ENCODE measurements around the gene SOX2. TPM values are rescaled to one million over a fixed set of nuclear protein-coding genes. Genes with fewer than 3 reads are reported as not detected.
A peak's percentile ranks its signal among the peaks of the same experiment; 100 is the strongest.

SOX2 gene
- total RNA-seq, 1 donor from 2014 or later, result 70.4 TPM

DNA sequence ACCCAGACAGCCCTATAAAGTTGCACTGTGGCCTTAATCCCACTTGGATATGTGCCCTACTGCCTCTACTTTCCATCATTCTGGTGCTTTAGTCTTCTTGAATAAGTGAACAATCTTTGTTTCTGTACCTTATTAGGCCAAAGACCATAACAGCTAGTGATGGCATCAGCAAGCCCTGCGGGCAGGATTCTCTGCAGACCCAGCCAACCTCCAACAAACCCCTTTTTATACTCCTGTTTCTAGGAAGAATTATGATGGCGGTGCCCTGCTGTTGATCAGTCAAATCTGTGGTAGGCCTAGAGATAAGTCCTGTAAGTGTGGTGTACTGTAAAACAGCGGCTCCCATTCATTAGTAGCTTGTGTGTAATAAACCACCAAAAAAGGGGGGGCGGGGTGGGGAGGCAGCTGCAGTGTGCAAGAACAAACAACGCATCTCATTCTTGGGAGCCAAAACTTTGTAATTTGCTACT is 40.5 kb downstream of the SOX2 start:
- H3K27me3 Mint-ChIP-seq, result no peaks in the 10 kb centered on the region
- H3K4me3 Mint-ChIP-seq, result no peak overlapping the region
- TF ChIP-seq, protein P1, sequence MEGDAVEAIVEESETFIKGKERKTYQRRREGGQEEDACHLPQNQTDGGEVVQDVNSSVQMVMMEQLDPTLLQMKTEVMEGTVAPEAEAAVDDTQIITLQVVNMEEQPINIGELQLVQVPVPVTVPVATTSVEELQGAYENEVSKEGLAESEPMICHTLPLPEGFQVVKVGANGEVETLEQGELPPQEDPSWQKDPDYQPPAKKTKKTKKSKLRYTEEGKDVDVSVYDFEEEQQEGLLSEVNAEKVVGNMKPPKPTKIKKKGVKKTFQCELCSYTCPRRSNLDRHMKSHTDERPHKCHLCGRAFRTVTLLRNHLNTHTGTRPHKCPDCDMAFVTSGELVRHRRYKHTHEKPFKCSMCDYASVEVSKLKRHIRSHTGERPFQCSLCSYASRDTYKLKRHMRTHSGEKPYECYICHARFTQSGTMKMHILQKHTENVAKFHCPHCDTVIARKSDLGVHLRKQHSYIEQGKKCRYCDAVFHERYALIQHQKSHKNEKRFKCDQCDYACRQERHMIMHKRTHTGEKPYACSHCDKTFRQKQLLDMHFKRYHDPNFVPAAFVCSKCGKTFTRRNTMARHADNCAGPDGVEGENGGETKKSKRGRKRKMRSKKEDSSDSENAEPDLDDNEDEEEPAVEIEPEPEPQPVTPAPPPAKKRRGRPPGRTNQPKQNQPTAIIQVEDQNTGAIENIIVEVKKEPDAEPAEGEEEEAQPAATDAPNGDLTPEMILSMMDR (conservative IDR thresholded peaks at IDR 0.05), result no peak
- no peaks in the 10 kb centered on the region for H3K9me3 Mint-ChIP-seq
- no peak overlapping the region for H3K27ac Mint-ChIP-seq
- H3K36me3 Mint-ChIP-seq, result no peaks in the 10 kb centered on the region
- no peak for DNase-seq (ENCODE audit: extremely low spot score, unreplicated experiment)
- H3K4me1 Mint-ChIP-seq (ENCODE audit: unreplicated experiment), result peaks cover 20% of the 10 kb centered on the region

DNA sequence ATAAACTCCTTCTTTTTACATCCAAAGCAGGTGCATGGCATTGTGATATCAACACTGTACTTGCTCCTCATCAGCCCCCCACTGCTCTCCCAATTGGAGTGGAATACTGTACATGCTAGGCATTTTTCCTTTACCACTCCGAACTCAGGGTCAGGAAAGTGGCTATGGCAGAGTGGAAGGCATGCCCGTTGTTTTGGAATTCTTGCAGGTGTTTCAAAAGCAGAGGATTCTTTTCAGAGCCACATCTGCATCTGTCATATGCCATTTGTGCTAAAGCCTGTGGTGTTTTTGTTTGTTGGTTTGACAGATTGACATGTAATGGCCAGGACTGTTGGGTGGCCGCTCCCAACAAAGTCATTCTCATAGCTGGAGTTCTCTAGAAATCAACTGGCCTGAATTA is 41.7 kb downstream of the SOX2 start:
- H3K36me3 Mint-ChIP-seq, result no peaks in the 10 kb centered on the region
- H3K27ac Mint-ChIP-seq, result no peak overlapping the region
- H3K9me3 Mint-ChIP-seq, result no peaks in the 10 kb centered on the region
- H3K27me3 Mint-ChIP-seq, result no peaks in the 10 kb centered on the region
- no peak for DNase-seq (ENCODE audit: extremely low spot score, unreplicated experiment)
- TF ChIP-seq, protein P1 (conservative IDR thresholded peaks at IDR 0.05), result no peak
- H3K4me3 Mint-ChIP-seq, result no peak overlapping the region
- H3K4me1 Mint-ChIP-seq (ENCODE audit: unreplicated experiment), result peaks cover 31% of the 10 kb centered on the region

DNA sequence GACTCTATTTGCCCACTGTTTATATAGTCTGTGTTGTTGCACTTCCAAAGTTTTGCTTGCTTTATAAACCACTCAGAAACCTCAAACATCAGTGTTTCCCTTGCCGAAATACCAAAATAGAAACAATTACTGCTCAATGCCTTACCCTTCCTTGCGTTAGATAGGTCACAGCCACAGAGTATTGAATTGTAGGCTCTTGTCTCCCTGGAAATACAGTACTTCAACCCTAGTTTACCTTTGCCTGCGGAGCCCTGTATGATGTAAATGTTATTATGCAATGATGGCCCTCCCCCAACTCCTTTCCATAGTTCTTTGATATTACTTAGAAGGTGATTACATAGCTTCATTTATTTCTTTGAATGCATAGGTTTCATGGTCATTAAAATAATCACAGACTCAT is 44.2 kb downstream of the SOX2 start:
- no peaks in the 10 kb centered on the region for H3K27me3 Mint-ChIP-seq
- no peaks in the 10 kb centered on the region for H3K36me3 Mint-ChIP-seq
- H3K9me3 Mint-ChIP-seq, result no peaks in the 10 kb centered on the region
- H3K4me3 Mint-ChIP-seq, result peak overlapping the region; percentile 22
- TF ChIP-seq, protein P1 (conservative IDR thresholded peaks at IDR 0.05), result no peak
- no peak for DNase-seq (ENCODE audit: extremely low spot score, unreplicated experiment)
- peaks cover 33% of the 10 kb centered on the region for H3K4me1 Mint-ChIP-seq (ENCODE audit: unreplicated experiment)
- H3K27ac Mint-ChIP-seq, result no peak overlapping the region

DNA sequence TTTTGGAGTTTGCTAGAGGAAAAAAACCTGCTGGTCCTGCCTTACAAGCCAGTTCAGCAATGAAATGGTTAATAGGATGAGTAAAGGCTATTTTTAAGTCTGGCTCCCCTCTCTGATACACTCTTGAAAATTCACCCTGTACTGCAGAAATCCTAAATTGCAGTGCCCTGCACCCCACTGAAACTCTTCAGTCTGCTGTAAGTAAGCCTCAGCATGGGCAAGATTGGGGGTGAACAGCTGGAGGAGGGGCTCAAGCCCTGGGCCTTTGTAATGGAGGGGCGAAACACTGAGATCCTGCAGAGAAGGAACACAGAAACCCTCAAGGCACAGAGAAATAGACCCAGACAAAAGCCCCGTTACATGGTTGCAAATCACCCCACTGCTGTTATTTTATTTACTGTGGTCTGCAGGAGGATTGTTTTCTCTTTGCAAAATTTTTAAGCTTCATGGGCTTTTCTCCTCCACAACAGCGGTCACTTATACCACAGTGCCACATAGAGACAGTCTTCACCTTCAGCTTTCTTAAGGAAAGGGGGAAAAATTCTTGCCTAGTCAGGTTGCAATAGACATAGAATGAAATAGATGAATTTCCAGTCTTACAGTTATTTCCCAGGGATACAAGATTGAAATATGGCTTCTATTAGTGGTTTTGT is 45.0 kb downstream of the SOX2 start:
- Mint-ChIP-seq H3K27ac (no peak overlapping the region), H3K4me3 (no peak overlapping the region), H3K27me3 (no peaks in the 10 kb centered on the region), H3K4me1 (ENCODE audit: unreplicated experiment) (peaks cover 33% of the 10 kb centered on the region), H3K36me3 (no peaks in the 10 kb centered on the region), H3K9me3 (no peaks in the 10 kb centered on the region)
- DNase-seq (ENCODE audit: extremely low spot score, unreplicated experiment), result no peak
- TF ChIP-seq, protein P1 (conservative IDR thresholded peaks at IDR 0.05), result no peak

DNA sequence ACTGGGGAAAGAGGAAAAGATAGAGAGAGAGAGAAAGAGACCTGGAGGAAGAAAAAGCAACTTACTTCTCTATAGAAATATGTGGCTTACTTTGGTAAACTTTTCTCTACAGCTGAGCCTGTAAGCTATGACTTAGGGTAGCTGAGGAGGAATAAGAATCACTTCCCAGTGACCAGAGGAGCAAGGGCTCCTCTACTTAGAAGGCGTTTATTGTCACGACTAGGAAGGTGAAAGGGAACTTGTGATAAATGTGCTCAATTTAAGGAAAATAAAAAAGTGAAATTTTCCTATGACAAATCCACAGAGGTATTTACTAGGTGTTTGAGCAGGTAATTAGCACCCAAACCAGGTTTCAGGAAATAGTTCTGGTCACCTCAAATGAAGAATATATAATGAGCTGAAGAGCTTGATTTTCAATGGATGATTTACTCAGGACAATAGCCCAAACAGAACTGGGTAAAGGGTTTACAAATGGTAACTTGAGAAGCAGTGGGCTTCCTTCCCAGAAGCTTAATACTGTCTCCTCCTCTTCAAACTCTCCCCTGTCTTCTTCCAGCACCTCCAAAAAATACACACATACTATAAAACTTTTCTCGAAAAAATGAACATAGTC is 46.1 kb downstream of the SOX2 start:
- H3K27ac Mint-ChIP-seq, result no peak overlapping the region
- no peak overlapping the region for H3K4me3 Mint-ChIP-seq

More for the DNA sequence above, 46.1 kb downstream of the SOX2 start:
- Mint-ChIP-seq H3K36me3 (no peaks in the 10 kb centered on the region), H3K27me3 (no peaks in the 10 kb centered on the region), H3K4me1 (ENCODE audit: unreplicated experiment) (peaks cover 33% of the 10 kb centered on the region), H3K9me3 (no peaks in the 10 kb centered on the region)
- TF ChIP-seq, protein P1 (conservative IDR thresholded peaks at IDR 0.05), result no peak
- no peak for DNase-seq (ENCODE audit: extremely low spot score, unreplicated experiment)
